ENCODE data around the gene DPF3.

- TF ChIP-seq POLR2A (IDR thresholded peaks at IDR 0.05; ENCODE audit: low read depth, low read length) (no peak), TAF1 (IDR thresholded peaks at IDR 0.05; ENCODE audit: low read depth, low read length) (no peak), POLR2AphosphoS5 (IDR thresholded peaks at IDR 0.05; ENCODE audit: low read depth, low read length) (no peak)
These were observed 11.9 kb downstream of the DPF3 start for GRCh38 chr14:72882047-72882446.
